ENCODE measurements around the gene RFX2.

Gene RFX2

DNA sequence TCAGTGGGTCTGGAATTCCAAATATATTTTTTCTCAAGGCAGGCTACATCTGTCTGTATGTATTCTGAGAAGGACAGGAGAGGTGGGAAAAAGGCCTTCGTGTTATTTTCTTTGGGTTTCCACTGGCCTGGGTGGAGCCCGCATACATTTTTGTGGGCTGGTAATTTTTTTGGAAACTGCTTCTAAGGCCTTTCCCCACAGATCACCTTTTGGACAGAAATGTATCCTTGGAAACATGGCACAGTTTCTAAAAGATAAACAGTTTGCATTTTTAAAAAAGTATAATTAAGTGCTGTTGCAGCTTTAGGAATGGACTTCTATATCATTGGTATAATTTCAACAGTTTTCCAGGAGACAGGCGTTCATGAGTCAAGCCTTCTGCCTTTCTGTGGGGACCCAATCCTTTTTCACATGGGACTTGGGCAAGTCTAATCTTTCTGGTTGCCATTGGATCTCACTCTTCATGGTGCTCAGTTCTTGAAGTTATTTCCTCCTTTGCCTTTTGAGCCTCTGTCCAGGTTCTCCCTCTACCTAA, 8.9 kb downstream of the RFX2 start:
- Histone ChIP-seq H4K20me1 (ENCODE audit: insufficient read depth) (no peaks in the 10 kb centered on the region), H2AFZ (ENCODE audit: low read depth) (no peak overlapping the region), H3K4me2 (no peak overlapping the region), H3K27ac (no peak overlapping the region), H3K4me3 (IDR thresholded peaks at IDR 0.05; ENCODE audit: insufficient read depth, low read depth, low read length) (no peak overlapping the region), H3K27me3 (ENCODE audit: insufficient read depth, low read depth) (no peaks in the 10 kb centered on the region), H3K36me3 (ENCODE audit: insufficient read depth) (no peaks in the 10 kb centered on the region), H3K79me2 (ENCODE audit: insufficient read depth, low read depth) (no peaks in the 10 kb centered on the region), H3K4me1 (ENCODE audit: low read depth, poor library complexity, severe bottlenecking) (no peaks in the 10 kb centered on the region), H3K9ac (no peak overlapping the region)
- TF ChIP-seq, protein P1, sequence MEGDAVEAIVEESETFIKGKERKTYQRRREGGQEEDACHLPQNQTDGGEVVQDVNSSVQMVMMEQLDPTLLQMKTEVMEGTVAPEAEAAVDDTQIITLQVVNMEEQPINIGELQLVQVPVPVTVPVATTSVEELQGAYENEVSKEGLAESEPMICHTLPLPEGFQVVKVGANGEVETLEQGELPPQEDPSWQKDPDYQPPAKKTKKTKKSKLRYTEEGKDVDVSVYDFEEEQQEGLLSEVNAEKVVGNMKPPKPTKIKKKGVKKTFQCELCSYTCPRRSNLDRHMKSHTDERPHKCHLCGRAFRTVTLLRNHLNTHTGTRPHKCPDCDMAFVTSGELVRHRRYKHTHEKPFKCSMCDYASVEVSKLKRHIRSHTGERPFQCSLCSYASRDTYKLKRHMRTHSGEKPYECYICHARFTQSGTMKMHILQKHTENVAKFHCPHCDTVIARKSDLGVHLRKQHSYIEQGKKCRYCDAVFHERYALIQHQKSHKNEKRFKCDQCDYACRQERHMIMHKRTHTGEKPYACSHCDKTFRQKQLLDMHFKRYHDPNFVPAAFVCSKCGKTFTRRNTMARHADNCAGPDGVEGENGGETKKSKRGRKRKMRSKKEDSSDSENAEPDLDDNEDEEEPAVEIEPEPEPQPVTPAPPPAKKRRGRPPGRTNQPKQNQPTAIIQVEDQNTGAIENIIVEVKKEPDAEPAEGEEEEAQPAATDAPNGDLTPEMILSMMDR (conservative IDR thresholded peaks at IDR 0.05; ENCODE audit: low read depth, low read length), result no peak

DNA sequence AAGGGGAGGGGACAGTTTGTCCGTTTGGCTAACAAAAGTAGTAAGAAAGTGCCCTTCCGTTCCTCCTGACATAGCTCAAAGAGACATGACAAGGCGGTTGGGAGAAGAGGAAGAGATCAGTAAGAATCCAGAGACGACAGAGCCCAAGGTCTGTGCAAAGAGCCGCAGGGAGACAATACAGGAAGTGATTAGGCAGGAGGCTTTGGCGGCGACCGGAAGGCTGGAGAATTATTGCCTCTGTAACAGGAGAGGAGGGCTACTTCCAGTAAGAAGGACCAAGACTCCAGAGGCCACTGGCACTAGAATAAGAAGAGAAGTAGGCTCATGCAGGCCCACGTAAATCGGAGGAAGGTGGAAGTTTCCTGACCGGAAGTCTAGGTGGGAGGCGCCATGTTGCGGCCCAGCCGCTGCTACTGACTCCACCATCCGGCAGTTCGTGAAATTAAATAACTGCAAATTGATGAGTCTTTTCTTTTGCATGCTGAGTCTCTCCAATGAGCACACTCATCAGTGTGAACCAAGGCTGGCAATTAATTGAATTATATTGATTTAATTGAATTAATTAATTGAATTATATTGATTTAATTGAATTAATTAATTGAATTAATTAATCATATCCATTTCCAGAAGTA, 9.9 kb downstream of the RFX2 start:
- H3K27me3 ChIP-seq (ENCODE audit: insufficient read depth, low read depth), result no peaks in the 10 kb centered on the region

DNA sequence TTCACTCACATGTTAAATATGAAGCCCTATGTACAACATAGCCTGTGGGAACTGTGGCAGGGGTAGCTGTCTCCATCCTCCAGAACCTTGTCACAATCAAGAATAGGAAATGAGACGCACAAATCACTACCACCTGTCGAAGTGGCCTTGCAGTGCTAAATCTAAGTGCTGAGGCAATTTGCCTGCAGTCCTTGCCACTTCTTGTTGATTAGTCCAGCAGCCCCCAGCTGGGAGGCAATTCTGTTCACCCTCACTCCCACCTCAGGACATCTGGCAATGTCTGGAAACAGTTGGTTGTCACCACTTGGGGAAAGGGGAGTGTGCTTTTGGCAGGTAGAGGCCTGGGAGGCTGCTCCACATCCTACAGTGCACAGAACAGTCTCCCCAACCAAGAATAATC, 10.7 kb downstream of the RFX2 start:
- H3K4me1 ChIP-seq (ENCODE audit: low read depth, poor library complexity, severe bottlenecking), result no peaks in the 10 kb centered on the region
- no peak overlapping the region for H3K4me2 ChIP-seq
- TF ChIP-seq, protein P1 (conservative IDR thresholded peaks at IDR 0.05; ENCODE audit: low read depth, low read length), result no peak
- no peaks in the 10 kb centered on the region for H3K27me3 ChIP-seq (ENCODE audit: insufficient read depth, low read depth)
- no peaks in the 10 kb centered on the region for H3K79me2 ChIP-seq (ENCODE audit: insufficient read depth, low read depth)
- H3K36me3 ChIP-seq (ENCODE audit: insufficient read depth), result no peaks in the 10 kb centered on the region
- H2AFZ ChIP-seq (ENCODE audit: low read depth), result no peak overlapping the region
- no peak overlapping the region for H3K4me3 ChIP-seq (IDR thresholded peaks at IDR 0.05; ENCODE audit: insufficient read depth, low read depth, low read length)
- H4K20me1 ChIP-seq (ENCODE audit: insufficient read depth), result no peaks in the 10 kb centered on the region
- no peak overlapping the region for H3K9ac ChIP-seq
- no peak overlapping the region for H3K27ac ChIP-seq

More for the DNA sequence above, 9.9 kb downstream of the RFX2 start:
- Histone ChIP-seq H3K4me3 (IDR thresholded peaks at IDR 0.05; ENCODE audit: insufficient read depth, low read depth, low read length) (no peak overlapping the region), H3K27ac (no peak overlapping the region), H3K4me1 (ENCODE audit: low read depth, poor library complexity, severe bottlenecking) (no peaks in the 10 kb centered on the region), H3K36me3 (ENCODE audit: insufficient read depth) (no peaks in the 10 kb centered on the region), H4K20me1 (ENCODE audit: insufficient read depth) (no peaks in the 10 kb centered on the region), H3K9ac (no peak overlapping the region), H2AFZ (ENCODE audit: low read depth) (no peak overlapping the region), H3K79me2 (ENCODE audit: insufficient read depth, low read depth) (no peaks in the 10 kb centered on the region), H3K4me2 (no peak overlapping the region)
- TF ChIP-seq, protein P1 (conservative IDR thresholded peaks at IDR 0.05; ENCODE audit: low read depth, low read length), result no peak

DNA sequence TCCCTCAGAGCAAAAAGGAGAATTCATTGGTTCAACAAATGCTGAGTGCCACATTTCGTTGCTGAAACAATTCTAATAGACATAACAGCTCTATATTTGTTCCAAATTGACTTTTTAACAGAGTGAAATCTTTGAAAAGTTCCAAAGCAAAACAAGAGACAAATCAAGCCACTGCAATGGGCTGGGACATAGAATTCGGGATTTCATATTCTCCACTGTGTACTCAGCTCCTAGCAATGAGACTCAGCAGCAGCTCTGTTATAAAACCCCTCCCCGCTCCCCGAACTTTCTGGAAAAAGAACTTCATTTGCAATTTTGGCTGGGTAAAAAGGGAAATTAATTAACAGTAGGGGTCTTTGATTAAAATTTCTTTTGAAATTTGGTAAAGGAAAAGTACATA, 11.3 kb downstream of the RFX2 start:
- no peak overlapping the region for H3K9ac ChIP-seq
- no peaks in the 10 kb centered on the region for H3K4me1 ChIP-seq (ENCODE audit: low read depth, poor library complexity, severe bottlenecking)
- no peak overlapping the region for H3K4me2 ChIP-seq
- H3K27ac ChIP-seq, result no peak overlapping the region
- no peaks in the 10 kb centered on the region for H3K36me3 ChIP-seq (ENCODE audit: insufficient read depth)
- no peak overlapping the region for H2AFZ ChIP-seq (ENCODE audit: low read depth)
- H3K4me3 ChIP-seq (IDR thresholded peaks at IDR 0.05; ENCODE audit: insufficient read depth, low read depth, low read length), result no peak overlapping the region
- no peaks in the 10 kb centered on the region for H3K79me2 ChIP-seq (ENCODE audit: insufficient read depth, low read depth)
- TF ChIP-seq, protein P1 (conservative IDR thresholded peaks at IDR 0.05; ENCODE audit: low read depth, low read length), result no peak
- H4K20me1 ChIP-seq (ENCODE audit: insufficient read depth), result no peaks in the 10 kb centered on the region
- H3K27me3 ChIP-seq (ENCODE audit: insufficient read depth, low read depth), result no peaks in the 10 kb centered on the region

Data from KMS-11 (cell line).